MV-4-11 (cell line): ENCODE data around the gene NAA25.
"Not testable (repeated sequence)": the region's sequence is repeated elsewhere in the genome, so short reads cannot be mapped to it uniquely, and the experiment has no call there.

Experiments
- DNase-seq: peaks from one replicate; lab custom pipeline; 2025; lab: John Stamatoyannopoulos, UW

Gene NAA25

DNA sequence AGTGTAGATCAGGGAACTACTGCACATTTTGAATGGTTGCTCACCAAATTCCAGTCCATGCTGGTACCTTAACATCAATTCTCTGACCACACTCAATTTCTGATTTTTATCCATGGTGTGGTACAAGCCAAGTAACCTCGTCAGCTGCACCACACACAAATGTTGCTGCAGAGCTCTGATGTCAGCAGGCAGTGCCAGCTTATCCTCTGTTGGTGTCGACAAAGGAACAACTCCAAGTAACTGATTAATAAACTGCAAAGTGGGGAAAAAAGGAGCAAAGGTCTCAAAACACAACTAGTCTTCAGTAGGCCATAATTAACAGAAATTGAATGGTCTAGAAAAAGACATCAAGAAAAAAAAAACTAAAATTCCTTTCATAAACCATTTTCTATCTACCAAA is 47.4 kb downstream of the NAA25 start:
- DNase-seq = no peak

DNA sequence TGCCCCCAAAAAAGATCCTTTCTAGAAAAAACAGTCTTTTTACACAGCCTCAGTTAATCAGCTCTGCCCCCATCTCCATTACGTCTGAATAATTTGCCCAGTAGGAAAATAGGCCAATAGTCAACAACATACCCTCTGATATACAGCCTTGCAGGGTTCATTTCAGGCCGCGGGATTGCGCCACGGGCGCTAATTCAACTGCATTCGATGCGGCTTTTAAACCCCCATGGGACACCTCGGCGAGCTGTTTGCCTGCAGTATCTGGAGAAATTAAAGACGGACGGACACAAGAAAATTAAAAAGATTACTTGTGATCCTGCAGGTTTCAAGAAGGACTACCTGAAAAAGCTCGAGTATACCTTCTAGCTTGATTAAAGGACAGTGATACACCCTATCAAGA is 59.2 kb downstream of the NAA25 start:
- no peak for DNase-seq

GRCh38 chr12:112046003-112046402 is 62.6 kb downstream of the NAA25 start:
- DNase-seq = no peak

- not testable (repeated sequence) for DNase-seq
These were observed 72.0 kb downstream of the NAA25 start for GRCh38 chr12:112036614-112037013.

GRCh38 chr12:112035219-112035785 is 73.3 kb downstream of the NAA25 start:
- no peak for DNase-seq

DNA sequence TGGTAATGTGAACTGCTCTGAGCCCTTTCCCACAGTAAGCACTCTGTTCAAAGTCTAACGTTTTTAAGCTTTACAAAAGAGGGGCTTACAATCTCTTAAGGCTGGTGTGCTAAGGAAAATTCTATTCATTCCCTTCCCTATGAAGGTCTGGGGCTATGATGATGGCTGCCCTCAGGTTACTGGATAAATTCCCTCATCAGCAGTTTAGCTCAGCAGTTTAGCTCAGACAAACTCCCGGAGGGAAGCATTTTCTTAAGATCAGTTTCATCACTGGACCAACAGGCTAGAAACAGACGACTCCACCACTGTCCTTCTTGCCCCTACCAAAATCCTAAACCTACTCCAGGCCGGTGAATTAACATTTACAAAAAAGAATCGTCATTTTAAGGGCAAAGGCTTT is 76.3 kb downstream of the NAA25 start:
- no peak for DNase-seq

DNA sequence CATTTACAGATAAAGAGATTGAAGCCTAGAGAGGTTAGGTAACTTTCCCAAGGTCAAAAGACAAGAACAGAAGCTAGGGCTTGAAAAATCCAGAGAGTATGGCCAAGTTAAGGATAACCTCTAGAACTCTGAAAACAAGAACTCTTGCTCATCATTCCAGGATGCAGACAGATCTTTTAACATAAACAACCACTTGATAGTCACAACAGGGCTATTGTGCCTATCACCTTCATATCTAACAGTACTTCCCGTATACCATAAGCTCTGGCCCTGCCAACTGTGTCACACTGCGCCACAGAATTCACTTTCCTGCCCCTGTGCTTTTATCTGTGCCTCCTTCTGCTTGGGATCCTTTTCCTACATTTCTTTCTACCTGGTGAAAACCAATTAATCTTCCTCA is 77.1 kb downstream of the NAA25 start:
- no peak for DNase-seq

DNA sequence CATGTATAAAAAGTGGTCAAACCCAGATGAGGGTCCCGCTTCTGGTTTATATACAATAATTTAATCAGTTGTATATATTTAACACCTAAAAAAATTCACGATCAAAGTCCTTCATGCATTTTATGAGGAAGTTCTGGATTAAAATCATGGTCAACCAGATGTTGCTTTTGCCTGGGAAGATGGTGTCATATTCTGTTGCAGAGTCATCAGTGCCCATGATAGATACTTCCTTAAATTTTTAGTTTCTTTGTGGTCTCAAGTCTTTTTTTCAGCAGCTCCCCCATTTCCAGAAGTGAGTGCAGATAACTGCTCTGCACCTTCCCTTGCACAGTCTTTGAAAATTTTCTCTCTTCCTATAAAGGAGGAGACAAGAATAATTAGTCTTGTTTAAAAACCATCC is 79.3 kb downstream of the NAA25 start:
- peak; percentile 90 for DNase-seq

DNA sequence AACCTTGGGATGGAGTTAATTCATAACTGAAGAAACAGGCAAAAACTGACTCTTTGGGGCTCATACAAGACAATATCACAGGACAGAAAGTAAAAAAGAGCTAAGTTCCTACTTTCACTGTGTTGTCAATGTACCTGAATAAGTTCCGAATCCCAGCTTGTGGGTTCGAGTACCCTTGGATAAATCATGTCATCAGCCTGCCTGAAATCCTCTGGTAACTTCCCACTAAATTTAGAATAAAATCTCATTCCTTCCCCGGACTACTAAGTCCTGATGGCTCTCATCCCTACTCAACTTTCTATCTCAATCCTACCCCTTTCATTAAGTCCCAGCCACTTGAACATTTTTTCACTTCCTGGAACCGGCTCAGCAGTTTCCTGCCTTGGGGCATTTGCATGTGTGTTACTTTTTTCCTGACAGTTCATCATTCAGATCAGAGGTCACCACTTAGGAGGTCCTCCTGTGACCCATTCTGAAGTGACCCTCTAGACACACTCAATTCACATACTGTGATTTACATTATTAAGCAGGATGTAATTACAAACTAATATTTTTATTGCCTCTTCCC is 82.7 kb downstream of the NAA25 start:
- DNase-seq = peak; percentile 54

DNA sequence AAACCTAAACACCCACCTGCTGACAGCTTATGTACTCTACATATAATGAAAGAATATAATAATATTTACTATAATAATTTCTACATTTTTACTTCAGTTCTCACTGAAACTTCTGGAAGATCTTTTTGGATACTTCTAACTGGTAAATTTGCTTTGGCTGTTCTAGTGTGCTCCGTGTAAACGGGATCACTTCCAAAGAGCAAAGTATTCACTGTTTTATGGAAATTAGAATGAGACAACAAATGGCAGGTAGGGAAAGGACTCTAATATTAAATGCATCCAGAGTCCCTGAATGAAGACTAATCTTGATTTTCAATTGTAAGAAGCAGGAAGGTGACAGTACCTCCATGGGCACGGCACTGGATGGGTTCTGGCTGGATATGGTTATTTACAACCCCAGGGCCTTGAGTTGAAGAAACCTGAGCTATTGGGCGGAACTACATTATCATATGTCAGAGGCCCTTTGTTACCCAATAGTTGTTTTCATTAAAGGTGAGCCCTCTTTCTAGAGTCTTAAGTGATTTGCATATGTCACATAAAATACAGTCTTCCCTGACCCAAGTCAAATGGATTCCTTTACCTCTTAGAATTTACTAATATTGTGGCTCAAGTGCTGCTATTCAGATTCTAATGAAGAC is 84.7 kb downstream of the NAA25 start:
- DNase-seq = no peak

DNA sequence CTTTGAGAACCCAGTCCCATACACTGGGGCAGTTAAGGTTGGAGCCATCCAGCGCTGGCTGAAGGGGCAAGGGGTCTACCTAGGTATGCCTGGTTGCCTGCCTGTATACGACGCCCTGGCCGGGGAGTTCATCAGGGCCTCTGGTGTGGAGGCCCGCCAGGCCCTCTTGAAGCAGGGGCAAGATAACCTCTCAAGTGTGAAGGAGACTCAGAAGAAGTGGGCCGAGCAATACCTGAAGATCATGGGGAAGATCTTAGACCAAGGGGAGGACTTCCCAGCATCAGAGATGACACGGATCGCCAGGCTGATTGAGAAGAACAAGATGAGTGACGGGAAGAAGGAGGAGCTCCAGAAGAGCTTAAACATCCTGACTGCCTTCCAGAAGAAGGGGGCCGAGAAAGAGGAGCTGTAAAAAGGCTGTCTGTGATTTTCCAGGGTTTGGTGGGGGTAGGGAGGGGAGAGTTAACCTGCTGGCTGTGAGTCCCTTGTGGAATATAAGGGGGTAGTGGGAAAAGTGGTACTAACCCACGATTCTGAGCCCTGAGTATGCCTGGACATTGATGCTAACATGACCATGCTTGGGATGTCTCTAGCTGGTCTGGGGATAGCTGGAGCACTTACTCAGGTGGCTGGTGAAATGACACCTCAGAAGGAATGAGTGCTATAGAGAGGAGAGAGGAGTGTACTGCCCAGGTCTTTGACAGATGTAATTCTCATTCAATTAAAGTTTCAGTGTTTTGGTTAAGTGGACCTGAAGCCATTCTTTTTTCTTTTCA is 86.2 kb downstream of the NAA25 start:
- no peak for DNase-seq

DNA sequence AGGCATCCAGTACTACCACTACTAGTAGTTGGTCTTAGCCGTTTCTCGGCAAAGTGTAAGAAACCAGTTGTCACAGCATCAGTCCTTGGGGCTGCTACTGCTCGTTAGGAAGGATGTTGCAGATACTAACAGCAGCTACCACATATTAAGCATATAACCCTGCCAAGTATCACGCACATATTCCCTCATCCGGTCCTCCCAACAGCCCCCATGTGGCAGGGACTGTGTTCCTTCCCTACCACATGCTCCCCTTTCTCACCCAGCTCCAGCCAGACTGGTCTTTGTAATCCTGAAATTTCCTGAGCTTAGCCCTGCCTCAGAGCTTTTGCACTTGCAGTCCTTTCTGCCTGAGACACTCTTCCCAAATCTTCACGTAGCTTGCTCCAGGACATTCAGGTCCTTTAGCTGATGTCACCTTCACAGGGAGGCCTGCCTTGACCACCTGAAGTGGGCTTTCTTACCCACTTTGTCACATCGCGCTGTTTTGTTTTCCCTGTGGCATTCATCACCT is 87.6 kb downstream of the NAA25 start:
- no peak for DNase-seq

GRCh38 chr12:112018571-112019237 is 89.9 kb downstream of the NAA25 start:
- DNase-seq = no peak

DNA sequence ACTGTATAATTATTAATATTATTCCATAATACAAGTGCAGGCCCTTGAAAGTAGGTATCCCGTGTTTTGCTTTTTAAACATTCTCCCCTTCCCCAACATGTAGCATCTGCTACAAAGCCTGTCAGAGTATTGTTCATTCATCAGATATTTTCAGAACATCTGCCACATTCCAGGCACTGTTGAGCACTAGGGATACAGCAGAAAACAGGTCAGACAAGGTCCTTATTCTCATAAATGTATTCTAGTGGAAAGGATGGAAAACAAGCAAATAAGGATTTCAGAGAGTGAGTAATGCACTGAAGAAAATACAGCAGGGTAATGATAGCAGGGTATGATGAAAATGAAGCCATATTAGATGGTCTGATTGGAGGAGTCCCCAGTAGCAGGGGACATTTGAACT is 91.5 kb downstream of the NAA25 start:
- no peak for DNase-seq

- no peak for DNase-seq
These were observed 92.6 kb downstream of the NAA25 start for GRCh38 chr12:112015938-112016337.

GRCh38 chr12:112013601-112014402 is 94.8 kb downstream of the NAA25 start:
- DNase-seq = peak; percentile 72

GRCh38 chr12:112012775-112013600 is 95.6 kb downstream of the NAA25 start, which contains the start of the genes ERP29 and TMEM116:
ERP29 (plus strand) TSS chr12:112013426; CDS start chr12:112013466, 40 bp downstream.
TMEM116 (minus strand) TSS chr12:112013165; CDS start chr12:112005270, 7,895 bp downstream.
- peak; percentile 98 for DNase-seq

DNA sequence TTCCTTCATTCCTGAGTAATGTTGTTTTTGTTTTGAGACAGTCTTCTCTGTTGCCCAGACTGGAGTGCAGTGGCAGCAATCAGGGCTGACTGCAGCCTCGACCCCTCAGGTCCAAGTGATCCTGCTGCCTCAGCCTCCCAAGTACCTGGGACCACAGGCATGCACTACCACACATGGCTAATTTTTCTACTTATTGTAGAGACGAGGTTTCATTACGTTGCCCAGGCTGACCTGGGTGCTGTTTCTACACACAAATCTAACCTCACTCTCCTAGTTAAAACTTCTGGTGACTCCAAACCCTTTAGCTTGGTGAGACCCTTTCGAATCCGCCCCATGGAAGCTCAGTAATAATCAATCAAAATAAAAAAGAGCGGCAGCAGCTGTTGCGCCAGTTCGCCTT is 96.9 kb downstream of the NAA25 start:
- no peak for DNase-seq

GRCh38 chr12:112010415-112011344 is 97.9 kb downstream of the NAA25 start:
- DNase-seq = no peak
